GM10266 (cell line): ENCODE measurements around the gene PLXNA3.

Source experiments
- DNase-seq: peaks from one replicate; pipeline ENCODE4 v3.0.0; 2012; ENCODE audit errors: extremely low spot score
- CTCF ChIP-seq: IDR thresholded peaks from 2 replicates; pipeline ENCODE4 v1.5.1; 2012; ENCODE audit warnings: mild to moderate bottlenecking, low read depth; ENCODE audit not compliant: control insufficient read depth, insufficient read depth; ENCODE audit errors: missing control alignments

The PLXNA3 gene

GRCh38 chrX:154430479-154430878, 27.6 kb upstream of the PLXNA3 start:
- no peak for DNase-seq
- TF ChIP-seq CTCF: no peak

- DNase-seq: no peak
- TF ChIP-seq CTCF: no peak
These were observed 27.2 kb upstream of the PLXNA3 start for GRCh38 chrX:154430916-154431315.

GRCh38 chrX:154431341-154431740, 26.7 kb upstream of the PLXNA3 start:
- no peak for DNase-seq

GRCh38 chrX:154432210-154432609, 25.9 kb upstream of the PLXNA3 start:
- no peak for TF ChIP-seq CTCF
- DNase-seq: no peak

More at GRCh38 chrX:154431341-154431740, 26.7 kb upstream of the PLXNA3 start:
- TF ChIP-seq CTCF: no peak

GRCh38 chrX:154433605-154434004, 24.5 kb upstream of the PLXNA3 start:
- no peak for DNase-seq
- TF ChIP-seq CTCF: no peak

- DNase-seq: no peak
- no peak for TF ChIP-seq CTCF
These were observed 23.5 kb upstream of the PLXNA3 start for GRCh38 chrX:154434394-154435168.

- TF ChIP-seq CTCF: no peak
- no peak for DNase-seq
These were observed 22.8 kb upstream of the PLXNA3 start for GRCh38 chrX:154435171-154435733.
